Astrocyte (in vitro differentiated cells and primary cell): Measurements from ENCODE around the gene VEZT. TPM values are rescaled to one million over a fixed set of nuclear protein-coding genes. Genes with fewer than 3 reads are reported as not detected.

Experiments used
- microRNA-seq: library from miRNA; unstranded; fragments of <30 nt; microRNA quantifications from one replicate; pipeline ENCODE4 v1.2.0, GENCODE V29; 2020
- total RNA-seq: library from RNA; stranded (reverse); gene quantifications from 2 replicates; pipeline ENCODE4 v1.2.1, GENCODE V29; 2021

VEZT gene
- total RNA-seq, 1 donor from 2014 or later, result 106 TPM

Small RNA genes lying within 50 kb of the gene (microRNA-seq; reads per million reads assigned to microRNA genes)
- 645 reads per million, percentile 80 among the genes with 10 or more reads in this experiment for gene MIR331
- gene MIR3685, result not detected

Other genes starting within 250 kb of the VEZT start
- 107 and 112 TPM in 2 replicates for gene NDUFA12, start 214.1 kb upstream of the VEZT start, total RNA-seq
- 44.3 and 46.3 TPM in 2 replicates for gene NR2C1, start 144.2 kb upstream of the VEZT start, total RNA-seq
- 25.3 and 26.5 TPM in 2 replicates for gene FGD6, start 340 bp upstream of the VEZT start, total RNA-seq